Right forelimb (tissue), 1 donor: ENCODE measurements around the gene ACBD3.
"Not testable (repeated sequence)": the region's sequence is repeated elsewhere in the genome, so short reads cannot be mapped to it uniquely, and the experiment has no call there.

Experiments used
- DNase-seq: peaks from one replicate; pipeline ENCODE4 v3.0.0-alpha.2; 2018

ACBD3 gene

DNA sequence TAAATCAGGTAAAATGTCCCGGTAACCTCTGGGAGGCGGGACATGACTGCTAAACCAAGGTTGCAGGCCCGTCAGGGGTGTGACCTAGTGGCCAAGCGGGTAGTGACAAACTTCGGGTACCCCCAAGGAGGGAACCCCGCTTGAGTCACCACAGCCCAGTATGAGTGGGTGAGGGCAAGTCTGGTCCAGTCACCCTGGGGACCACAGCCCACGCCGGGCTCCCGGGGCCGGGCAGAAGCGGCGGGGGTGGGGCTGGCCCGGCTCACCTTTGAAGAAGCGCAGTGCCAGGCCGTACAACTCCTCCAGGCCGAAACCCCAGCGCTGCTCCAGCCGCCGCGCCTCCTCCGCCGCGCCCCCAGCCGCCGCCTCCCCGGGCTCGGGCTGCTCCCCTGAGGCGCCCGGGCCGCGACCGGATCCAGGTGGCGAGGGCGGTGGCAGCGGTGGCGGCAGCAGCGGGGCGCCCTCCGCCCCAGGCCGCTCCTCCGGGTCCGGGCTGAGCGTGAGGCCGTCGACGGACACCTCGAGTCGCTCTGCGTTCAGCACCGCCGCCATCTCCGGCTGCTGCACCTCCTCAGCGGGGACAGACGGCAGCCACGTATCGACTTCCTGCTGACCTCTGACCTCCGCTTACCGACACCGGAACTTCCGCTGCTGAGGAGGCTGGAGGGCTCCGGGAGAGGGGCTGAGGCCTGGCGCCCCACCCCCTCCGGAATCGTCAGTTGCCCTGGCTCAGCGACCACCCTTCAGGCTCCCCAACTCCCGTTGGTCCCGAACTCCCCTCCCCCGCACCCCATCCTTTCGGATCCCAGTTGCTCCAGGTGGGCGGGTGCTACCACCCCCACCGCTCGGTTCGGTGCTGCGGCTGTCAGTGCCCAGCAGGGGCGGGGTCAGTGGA lies at the start of gene ACBD3:
ACBD3 (minus strand) TSS at position 618 of the 895 bp plus-strand sequence; CDS start at position 552, 66 bp downstream.
- DNase-seq: peak; percentile 92

DNA sequence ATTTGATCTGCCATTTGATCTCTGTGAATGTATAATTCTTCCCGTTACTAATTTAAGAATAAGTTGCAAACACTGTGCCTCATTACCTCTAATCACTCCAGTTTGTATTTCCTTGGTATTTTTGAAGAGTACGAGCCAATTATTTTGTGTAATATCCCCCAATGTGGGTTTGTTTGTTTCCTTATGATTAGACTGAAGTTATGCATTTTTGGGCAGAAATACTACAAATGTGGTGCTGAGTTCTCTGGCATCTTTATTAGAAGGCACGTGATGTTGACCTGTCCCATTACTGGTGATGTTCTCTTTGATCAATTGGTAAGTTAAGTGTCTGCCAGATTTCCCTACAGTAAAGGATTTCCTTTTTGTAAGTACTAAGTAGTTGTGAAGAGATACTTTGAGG lies 47.3 kb upstream of the ACBD3 start:
- DNase-seq: no peak

DNA sequence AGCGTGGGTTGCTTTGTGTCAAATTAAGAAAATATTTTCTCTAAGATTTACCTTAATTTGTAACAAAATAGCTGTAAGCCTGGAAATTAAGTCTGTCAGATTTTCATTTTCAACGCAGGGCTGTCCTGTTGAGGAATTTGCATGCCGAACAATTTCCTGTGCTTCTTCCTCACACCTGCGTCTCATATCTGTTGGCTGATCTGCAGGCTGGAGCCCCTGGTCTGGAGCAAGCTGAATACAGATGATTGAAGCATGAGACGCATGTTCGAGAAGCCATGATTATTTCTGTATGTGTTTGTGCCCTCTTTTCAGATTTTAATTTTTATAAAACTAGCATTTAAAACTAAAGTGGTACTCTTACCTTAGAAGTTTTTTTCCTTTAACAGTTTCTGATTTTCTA lies 46.8 kb upstream of the ACBD3 start:
- DNase-seq: no peak

DNA sequence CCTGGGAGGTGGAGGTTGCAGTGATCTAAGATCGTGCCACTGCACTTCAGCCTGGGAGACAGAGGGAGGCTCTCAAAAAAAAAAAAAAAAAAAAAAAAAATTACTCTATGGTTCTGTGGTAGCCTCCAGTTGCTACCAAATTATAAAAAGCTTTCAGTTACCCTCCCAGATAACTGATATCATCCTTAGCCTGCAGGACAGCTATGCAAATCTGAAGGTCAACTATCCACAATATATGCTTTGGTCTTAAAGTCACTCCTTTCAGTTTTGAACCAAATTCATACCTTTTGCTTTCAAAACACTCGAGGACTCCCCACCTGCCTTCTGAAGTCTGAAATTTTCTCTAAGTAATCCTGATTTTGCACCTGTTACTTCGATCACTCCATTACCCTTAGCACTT lies 40.1 kb upstream of the ACBD3 start:
- no peak for DNase-seq

DNA sequence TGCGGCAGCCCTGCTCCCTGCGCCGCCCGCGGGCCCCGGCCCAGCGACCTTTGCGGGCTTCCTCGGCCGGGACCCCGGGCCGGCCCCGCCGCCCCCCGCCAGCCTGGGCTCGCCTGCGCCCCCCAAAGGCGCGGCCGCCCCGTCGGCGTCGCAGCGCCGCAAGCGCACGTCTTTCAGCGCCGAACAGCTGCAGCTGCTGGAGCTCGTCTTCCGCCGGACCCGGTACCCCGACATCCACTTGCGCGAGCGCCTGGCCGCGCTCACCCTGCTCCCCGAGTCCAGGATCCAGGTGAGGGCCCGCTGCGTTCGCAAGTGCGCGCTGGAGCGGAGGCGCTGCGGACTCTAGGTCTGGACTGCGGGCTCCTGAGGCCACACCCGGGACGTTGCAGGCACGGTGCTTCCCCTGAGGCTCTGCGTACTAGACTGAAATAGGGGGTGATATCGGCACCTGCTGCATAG lies 37.3 kb upstream of the ACBD3 start:
- DNase-seq: no peak

DNA sequence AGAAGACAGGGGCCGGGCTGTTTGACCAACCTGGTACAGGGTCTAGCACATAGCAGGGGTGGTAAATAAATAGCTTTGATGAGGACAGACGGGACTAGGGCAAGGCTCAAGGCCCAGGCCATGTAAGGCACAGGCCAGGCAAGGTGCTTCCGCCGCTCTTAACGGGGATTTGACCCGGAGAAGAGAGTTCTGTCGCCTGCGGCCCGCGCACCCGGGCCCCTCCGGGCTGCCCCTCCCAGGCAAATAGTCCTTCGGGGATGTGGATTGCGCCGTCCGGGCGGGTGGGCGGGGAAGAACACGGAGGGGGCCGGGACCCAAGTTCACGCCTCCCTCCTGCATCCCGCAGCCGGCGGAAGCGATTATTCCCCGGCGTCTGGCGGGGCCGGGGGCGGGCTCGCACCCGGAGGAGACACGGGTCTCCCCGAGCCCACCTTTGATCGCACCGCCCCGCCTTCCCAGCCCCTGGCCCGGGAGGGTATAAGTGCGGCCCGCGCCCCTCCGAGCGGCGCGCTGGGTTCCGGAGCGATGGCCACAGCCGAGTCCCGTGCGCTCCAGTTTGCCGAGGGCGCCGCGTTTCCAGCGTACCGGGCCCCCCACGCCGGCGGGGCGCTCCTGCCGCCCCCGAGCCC lies 36.7 kb upstream of the ACBD3 start, which contains the start of gene MIXL1:
MIXL1 (plus strand) TSS at position 508 of the 629 bp plus-strand sequence; CDS start at position 526, 18 bp downstream.
- DNase-seq: no peak

DNA sequence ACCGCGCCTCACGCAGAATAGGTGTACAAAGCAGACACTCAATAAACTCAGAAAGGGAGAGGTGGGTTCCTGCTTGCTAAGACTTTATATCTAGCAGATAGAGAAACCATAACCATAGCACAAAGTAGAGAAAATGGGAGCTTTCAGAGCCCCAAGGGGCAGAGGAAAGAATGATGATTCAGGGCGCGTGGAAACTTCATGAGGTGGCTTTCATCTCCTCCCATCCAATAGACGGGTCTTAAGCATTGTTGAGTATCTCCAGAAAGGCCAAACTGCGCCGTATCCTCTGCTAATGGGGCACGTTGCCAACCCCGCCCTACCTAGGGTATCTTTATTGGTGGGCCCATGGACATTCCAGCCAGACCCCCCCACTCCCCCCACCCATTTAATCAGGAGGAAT lies 36.1 kb upstream of the ACBD3 start:
- DNase-seq: no peak

DNA sequence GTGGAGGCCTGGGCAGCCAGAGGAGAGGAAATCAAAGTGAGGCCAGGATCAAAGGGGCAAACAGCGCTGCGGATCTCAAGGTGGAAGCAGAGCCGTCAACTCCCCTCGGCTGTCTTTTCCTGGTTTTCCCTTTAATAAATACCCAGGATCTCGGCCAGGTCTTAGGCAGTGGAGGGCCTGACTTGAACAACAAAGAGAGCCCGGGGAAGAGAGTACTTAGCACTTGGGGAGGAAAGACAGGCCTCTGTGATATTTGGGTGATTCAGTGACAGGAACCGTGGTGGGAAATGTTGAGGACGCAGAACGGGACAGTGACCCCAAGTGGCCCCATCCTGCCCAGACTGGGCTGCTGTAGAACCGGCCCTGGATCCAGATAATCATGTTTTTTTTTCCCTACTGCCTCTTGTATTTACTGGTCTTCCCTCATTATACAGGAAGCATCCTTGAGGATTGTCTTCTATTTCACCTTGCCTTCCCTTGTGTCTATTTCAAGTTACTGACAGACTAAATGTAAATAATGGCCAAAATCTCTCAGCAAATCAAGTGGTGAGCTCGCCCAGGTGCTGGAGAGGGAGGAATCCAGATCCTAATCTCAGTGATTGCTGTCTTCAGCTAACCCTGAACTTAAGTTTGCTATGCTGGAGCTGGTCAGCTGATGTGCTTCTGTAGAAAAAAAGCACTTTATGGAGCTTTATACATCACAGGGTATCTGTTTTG lies 34.1 kb upstream of the ACBD3 start:
- DNase-seq: no peak

DNA sequence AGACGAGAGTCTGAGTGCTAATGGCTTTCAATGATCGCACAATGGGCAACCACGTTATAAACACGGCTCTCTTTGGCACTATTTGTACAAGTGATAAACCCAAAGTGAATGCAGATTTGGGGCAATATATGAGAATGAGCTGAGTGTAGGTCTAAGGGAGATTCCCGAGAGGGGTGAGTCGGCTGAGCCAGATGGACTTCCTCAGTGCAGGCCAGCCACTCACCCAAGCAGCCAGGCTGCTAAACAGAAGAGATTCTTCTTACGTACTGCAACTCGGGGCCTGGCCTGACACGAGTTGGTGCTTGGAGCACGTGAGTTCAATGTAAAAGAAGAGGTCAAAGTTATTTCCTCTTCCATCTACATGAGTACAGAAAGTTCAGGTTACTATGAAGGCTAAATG lies 30.7 kb upstream of the ACBD3 start:
- no peak for DNase-seq

DNA sequence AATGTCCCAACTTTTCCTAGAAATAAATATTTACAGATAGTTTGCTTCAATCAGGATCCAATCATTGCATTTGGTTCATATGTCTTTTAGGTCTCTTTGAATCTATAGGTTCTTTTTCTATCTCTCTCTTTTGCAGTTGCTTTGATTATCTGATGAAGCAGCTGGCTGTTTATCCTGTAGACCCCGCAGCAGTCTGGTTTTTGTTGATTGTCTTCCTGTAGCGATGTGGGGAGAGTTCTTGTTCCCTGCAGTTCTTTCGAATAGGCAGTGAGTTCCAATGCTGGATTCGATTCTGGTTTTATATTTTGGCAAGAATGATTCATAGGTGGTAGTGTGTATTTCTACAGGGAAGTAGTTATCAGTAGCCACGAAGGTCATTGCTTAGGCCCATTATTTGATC lies 29.5 kb upstream of the ACBD3 start:
- no peak for DNase-seq

DNA sequence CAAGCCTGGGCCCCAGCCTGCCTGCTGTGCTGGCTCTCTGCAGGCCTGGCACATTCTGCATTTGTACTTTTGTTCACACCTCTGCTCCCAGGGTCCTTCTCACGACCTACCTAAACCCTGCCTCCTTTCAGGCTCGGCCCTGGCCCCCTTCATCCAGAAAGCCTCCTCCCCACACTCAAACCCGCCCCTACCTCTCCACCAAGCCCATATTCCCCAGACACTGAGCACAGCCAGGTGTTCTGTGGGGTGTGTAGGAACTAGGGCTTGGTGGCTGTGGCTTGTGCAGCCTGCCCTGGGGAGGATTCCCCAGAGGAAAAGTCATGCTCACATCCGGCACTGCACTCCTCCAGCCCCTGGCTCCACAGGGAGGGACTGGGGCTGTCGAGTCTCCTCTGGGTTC lies 28.7 kb upstream of the ACBD3 start:
- DNase-seq: no peak

DNA sequence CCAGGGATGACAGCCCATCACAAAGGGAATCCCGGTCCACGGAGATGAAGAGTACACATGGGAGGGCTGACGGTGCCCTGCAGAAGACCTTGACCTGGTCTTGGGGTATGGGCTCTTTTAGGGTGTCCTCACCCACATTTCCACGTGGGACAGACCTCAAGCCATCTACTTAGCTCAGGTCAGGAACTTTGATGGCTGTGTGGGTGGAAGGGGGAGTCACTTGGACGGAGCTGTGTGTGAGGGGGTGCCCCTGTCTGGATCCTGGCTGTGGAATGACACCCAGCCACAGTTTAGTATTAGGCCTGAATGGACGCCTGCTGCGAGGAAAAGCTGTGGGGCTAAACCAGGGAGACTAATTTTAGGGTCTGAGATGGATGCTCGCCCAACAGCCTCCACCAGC lies 26.0 kb upstream of the ACBD3 start:
- DNase-seq: no peak

DNA sequence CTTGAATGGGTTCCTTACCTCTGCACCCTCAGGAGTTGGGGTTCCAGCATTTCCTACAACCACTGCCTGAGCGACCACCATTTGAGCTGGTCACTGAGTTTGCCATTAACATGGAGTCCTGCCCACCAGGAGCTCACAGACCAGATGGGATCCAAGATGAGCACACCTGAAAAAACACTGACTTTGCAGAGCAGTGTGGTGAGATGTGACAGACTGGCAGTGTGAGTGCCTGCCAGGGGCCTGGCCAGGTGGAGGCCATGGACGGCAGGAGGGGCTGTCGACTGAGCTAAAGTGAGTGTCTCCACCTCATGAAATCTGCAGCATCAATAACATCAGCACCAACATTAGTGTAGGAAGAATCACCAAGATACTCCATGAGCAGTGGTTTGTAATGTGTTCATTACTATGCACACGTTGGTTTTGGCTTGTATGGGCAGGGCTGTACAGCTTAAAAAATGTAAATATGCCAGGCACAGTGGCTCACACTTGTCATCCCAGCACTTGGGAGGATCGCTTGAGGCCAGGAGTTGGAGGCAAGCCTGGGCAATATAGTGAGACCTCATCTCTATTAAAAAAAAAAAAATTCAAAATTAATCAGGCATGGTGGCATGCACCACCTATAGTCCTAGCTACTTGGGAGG lies 24.8 kb upstream of the ACBD3 start:
- DNase-seq: no peak

DNA sequence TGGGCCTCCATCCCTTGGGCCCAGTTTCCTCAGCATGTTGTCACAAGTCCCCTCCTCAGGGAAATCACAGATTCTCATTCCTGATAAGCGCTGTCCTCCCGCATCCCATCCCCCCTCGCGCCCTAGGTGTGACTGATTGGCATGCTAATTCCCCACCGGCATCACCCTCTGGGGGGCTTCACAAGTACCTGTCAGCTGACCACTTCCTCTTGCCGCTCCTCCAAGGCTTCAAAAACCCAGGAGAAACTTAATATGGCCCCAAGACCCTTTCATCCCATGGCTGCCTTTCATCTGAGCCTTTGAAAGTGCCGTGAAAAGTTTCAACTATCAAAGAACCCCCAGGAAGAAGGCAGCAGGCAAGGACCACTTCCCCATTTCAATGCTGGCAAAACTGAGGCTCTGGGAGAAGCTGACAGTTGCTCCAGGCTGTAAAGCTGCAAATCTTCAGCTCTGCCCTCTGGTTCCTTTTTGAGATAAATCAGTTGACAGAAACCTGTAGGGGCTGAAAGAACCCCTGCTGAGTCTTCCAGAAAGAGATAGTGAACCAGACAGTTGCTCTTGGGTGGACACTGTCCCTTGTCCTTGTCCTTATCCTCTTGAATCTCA lies 24.1 kb upstream of the ACBD3 start:
- DNase-seq: no peak

DNA sequence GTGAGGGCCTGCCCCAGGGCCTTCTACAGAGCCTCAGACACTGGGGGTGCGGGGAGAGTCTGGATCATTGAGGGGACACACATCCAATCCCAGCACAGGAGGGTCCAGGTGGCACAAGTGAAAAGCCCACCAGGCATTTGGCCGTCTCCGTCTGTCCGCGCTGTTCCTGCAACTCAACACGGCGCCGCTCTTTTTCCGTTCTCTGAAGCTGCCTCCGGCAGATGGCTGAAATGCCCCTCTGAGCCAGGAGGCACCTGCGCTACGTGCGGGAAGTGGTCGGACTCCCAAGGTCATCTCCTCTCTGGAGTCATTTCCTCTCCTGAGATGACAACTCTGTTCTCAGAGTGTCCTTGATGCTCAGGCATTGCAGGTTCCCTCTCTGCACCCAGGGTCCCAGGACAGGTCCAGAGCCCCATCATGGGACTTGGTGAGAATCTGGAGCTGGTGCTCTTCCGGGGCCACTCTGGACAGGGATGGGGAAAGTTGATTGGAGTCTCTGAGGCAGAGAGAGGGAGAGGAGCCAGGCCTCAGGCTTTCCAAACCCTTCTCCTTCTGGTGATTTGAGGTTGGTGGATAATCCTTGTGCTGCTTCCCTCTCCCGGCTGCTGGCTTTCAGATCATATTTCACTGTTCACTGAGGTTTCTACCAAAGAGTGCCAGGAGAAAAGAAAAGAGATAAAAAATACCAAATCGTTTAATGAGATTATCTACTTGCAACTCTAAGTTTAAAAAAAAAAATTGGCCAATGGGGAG lies 22.9 kb upstream of the ACBD3 start:
- no peak for DNase-seq

DNA sequence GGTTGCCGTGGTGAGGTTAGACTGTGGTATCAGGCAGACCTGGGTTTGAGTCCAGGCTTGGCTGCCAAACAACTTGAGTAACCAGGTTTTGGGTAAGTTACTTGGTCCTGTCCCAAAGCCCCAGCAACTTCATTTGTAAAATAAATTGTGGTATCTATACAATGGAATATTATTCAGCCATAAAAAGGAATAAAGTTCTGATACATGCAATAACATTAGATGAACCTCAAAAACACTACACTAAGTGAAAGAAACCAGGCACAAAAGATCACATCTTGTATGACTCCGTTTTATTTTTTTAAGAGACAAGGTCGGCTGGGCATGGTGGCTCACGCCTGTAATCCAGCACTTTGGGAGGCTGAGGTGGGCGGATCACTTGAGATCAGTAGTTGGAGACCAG lies 20.5 kb upstream of the ACBD3 start:
- DNase-seq: no peak

DNA sequence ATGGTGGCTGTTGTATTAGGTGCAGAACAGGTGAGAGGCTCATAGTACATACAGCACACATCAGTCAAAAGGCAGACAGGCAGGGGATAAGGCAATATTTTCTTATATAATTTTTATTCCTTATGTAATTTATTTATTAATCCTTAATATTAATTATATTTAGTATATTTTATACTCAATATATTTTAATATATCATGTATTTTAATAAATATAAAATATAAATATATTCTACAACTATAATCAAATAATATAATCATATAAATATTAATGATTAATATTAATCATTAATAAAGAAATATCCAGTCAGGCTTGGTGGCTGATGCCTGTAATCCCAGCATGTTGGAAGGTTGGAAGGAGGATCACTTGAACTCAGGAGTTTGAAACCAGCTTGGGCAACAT lies 17.7 kb upstream of the ACBD3 start:
- no peak for DNase-seq

DNA sequence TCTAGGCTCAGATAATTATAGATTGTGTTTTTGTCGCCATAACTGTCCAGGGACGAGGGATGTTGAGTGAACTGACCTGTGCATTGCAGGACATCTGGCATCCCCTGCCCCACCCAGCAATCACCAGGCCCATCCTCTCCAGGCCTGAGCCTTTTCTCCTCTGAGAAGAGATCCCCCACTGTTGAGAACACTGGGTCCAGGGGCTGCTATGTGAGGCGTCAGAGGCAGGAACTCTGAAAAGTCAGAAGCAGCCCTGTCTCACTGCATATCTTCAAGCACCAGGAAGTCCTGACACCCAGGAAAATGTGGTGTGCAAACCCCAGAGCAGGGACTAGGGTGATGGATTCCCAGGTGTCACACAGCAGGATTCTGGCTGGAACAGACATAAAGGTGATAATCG lies 17.1 kb upstream of the ACBD3 start:
- DNase-seq: no peak

DNA sequence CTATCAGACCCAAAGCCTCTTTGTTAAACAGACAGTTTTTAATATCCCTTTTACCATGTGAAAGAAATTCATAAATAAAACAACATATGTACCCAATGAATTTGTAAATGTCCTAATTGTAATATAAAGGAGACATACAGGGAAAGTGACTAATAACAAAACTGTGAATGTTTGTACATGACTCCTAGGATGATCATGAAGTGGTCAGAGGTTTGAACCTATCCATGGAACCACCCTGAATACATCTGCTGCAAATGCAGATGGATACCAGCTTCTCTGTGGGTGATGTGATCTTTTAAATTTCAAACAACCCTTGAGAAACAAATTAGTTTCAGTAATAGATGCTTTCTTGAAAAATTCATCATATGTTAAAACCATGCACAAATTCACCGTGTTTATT lies 16.7 kb upstream of the ACBD3 start:
- DNase-seq: no peak

DNA sequence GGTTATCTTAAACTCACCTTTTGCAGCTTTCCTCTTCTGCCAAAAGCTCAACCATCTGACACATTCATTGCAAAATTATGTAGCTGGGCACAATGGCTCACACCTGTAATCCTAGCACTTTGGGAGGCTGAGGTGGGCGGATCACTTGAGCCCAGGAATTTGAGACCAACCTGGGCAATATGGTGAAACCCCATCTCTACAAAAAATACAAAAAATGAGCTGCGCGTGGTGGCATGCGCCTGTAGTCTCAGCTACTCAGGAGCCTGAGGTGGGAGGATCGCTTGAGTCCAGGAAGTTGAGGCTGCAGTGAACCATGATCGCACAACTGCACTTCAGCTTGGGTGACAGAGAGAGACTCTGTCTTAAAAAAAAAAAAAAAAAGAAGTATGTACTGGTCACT lies 16.1 kb upstream of the ACBD3 start:
- DNase-seq: not testable (repeated sequence)

DNA sequence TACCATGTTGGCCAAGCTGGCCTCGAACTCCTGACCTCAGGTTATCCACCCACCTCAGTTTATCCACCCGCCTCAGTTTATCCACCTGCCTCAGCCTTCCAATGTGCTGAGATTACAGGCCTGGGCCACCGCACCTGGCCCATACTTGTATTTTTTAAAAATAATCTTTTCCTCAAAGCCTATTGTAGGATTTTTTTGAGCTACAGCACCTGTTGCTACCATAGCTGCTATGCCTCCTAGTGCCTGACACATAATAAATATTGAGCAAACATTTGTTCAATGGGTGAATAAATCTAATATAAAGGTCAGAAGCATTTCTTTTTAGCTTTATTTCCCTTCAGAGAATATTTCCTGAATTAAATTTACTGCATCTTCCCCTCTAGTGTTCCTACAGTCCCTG lies 15.7 kb upstream of the ACBD3 start:
- no peak for DNase-seq

DNA sequence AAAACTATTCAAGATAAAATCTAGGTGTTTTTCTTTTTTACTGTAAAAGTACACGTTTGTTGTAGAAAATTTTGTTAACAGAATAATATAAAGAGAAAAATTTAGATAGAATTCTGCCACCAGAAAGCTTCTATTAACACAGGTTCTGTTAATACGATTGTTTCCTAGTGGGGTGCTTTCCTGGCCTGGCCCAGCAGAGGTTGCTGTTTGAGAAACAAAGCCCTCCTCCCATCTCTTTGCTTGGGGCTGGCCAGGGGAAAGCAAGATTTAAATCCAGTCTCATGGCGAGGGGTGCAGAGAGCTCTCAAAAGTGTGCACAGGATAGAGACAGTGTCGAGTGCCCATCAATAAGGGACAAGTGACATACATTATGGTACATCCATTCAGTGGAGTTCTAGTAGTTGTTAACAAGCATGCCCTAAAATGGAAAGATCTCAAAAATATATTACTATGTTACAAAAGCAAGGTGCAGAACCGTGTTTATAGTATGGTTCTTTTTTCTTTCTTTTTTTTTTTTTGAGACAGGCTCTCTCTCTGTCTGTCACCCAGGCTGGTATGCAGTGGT lies 14.6 kb upstream of the ACBD3 start:
- DNase-seq: no peak
